Putamen (tissue), 1 donor: ENCODE data around the gene TMEM125.
A peak's percentile ranks its signal among the peaks of the same experiment; 100 is the strongest.

Experiments used
- DNase-seq: peaks from one replicate; pipeline ENCODE4 v3.0.0-alpha.2; 2016; ENCODE audit warnings: low spot score

The TMEM125 gene

DNA sequence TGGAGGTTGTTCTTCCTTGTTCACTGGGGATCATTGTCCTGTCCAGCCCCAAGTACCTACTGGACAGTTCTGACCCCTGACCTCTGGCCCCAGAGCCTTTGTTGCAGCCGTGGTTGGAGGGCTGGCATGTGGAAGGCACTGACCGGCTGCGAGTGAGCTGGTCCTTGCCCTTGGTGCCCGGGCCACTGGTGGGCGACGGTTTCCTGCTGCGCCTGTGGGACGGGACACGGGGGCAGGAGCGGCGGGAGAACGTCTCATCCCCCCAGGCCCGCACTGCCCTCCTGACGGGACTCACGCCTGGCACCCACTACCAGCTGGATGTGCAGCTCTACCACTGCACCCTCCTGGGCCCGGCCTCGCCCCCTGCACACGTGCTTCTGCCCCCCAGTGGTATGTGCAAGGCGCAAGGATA, 42.4 kb downstream of the TMEM125 start:
- DNase-seq, result no peak

DNA sequence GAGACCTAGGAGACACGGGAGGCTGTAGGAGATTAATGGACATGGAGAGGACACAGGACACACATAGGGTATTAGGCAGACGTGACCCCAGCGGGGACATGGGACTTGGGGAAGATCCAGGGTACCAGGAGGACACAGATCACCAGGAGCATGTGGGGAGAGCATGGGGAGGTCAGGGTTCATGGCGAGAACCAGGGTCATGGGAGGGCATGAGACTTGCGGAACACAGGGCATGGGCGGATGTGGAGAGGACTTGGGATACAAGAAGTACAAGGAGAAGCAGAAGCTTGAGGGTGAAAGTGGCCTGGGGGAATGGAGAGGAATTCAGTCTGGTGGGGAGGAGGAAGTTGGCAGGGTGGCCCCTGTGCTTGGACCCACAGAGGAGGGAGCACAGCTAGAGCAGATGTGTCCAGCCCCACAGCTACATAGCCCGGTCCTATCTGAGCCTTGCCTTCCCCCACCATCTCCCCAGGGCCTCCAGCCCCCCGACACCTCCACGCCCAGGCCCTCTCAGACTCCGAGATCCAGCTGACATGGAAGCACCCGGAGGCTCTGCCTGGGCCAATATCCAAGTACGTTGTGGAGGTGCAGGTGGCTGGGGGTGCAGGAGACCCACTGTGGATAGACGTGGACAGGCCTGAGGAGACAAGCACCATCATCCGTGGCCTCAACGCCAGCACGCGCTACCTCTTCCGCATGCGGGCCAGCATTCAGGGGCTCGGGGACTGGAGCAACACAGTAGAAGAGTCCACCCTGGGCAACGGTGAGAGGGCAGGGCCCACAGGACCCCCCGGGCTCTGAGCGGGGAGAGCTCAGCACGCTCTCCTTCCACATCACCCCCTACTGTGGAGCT, 43.1 kb downstream of the TMEM125 start:
- DNase-seq, result no peak

- DNase-seq, result no peak
Measured at GRCh38 chr1:43313771-43314170, 44.0 kb downstream of the TMEM125 start.

GRCh38 chr1:43314233-43314632, 44.5 kb downstream of the TMEM125 start:
- DNase-seq, result no peak

- DNase-seq, result peak; percentile 81
Measured at GRCh38 chr1:43315481-43315880, 45.7 kb downstream of the TMEM125 start.

DNA sequence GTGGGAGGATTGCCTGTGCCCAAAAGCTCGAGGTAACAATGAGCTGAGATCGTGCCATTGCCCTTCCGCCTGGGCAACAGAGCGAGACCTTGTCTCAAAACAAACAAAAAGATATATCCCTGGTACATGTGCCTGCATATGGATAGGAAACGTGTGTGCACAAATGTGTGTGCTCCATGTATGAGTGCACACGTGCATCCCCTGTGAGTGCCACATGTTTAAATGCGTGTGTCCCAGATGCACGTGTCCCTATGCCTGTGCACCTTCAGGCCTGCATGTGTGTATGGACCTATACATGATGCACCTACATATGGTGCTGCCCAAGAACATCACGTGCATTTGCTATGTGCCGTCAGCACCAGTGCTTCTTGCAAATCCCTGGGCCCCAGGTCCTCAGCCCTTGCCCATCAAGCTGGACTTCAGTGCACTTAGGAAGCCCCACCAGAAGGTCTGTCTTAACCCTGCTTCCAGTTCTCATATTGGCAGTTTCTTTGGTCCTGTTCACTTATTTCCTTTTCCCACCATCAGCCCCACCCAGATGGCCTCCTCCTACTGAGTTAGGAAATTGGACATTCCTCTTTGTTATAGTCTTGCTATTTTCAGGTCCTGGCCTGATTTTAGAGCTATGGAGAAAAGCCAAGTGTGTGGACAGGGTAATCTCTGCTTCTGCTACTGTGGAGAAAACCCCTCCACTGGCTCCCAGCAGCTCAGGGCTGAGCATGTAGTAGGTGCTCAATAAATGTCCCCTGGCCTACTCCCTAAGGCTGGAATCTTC, 46.4 kb downstream of the TMEM125 start:
- no peak for DNase-seq

GRCh38 chr1:43316738-43317520, 47.1 kb downstream of the TMEM125 start:
- no peak for DNase-seq

DNA sequence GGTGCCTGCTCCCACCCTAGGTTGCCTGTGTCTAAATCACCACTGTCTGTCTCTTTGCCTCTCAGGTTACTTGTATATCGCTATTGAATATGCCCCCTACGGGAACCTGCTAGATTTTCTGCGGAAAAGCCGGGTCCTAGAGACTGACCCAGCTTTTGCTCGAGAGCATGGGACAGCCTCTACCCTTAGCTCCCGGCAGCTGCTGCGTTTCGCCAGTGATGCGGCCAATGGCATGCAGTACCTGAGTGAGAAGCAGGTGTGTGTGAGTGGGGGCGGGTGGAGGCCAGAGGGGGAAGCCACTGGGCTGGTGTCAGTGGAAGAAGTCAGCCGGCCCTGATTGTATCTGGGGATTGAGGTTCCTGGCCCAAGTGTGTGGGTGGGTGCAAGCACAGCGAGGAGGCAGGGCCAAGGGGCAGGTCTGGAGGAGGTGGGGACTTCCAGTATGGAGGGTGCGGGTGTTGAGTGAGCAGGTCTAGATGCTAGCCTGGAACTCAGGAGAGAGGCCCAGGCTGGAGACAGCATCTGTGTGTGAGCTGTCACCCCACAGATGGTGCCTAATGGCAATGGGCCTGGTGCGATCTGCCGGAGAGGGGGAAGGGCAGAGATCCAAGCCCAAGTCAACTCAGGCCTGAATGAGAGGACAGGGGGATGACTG, 48.2 kb downstream of the TMEM125 start:
- DNase-seq, result peak; percentile 81

DNA sequence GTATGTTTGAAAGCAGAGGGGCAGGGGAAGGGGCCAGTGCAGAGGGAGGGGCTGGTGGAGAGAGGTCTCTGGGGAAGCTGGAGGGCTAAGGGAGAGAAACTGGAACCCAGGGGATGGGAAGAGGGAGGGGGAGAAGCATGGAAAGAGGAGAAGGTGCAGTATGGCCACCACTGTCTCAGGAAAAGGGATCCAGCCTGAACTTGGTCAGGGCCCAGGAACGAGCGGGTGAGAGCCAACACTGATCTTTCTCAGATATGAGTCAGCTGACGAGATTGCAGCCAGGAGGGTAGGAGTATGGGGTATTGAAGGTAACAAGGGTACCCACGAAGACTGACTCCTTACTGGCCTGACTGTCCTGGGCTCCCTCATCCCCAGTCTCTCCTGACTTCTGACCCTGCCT, 49.0 kb downstream of the TMEM125 start:
- no peak for DNase-seq

GRCh38 chr1:43319288-43319687, 49.5 kb downstream of the TMEM125 start:
- no peak for DNase-seq

- no peak for DNase-seq
Measured at GRCh38 chr1:43319766-43320165, 50.0 kb downstream of the TMEM125 start.

DNA sequence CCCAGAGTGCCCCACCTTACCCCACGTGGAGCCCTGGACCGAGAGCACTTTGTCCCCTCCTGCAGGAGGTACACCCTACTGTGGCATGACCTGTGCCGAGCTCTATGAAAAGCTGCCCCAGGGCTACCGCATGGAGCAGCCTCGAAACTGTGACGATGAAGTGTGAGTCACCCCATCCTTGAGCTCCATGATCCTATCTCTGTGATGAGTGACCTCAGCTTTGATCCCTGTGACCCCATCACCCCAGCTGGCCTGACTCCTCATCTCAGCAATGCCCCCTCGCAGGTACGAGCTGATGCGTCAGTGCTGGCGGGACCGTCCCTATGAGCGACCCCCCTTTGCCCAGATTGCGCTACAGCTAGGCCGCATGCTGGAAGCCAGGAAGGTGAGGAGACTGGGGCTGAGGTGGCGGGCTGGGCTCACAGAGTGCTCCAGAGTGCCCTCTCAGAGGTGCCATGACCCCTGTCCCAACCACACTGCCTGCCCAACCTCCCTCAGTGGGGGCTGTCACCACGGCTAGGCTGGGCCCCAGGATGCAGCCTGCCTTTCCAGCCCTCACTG, 51.6 kb downstream of the TMEM125 start:
- DNase-seq, result no peak

DNA sequence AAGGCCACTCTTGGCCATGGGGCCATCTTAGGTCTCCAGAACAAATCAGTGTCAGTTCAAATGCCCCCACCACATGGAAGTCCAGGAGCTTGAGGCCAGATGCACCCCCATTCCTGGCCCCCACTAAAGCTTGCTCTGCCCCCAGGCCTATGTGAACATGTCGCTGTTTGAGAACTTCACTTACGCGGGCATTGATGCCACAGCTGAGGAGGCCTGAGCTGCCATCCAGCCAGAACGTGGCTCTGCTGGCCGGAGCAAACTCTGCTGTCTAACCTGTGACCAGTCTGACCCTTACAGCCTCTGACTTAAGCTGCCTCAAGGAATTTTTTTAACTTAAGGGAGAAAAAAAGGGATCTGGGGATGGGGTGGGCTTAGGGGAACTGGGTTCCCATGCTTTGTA, 52.7 kb downstream of the TMEM125 start:
- no peak for DNase-seq
